Body of pancreas (tissue), 4 donors: ENCODE measurements around the gene TMEM9. TPM values are rescaled to one million over a fixed set of nuclear protein-coding genes. Genes with fewer than 3 reads are reported as not detected.
A peak's percentile ranks its signal among the peaks of the same experiment; 100 is the strongest.

Experiments
- ATAC-seq: fragments of 150-250 bp; one replicate; pipeline ENCODE4 v1.9.1; 2016
- DNase-seq, 4 donors: peaks; one replicate each; pipeline ENCODE4 v3.0.0-alpha.2; 2019
- H3K27ac ChIP-seq, 4 donors: fragments of 200-600 bp; sonication (generic); 1 replicate in 3 of 4; 2 replicates in 1 of 4; pipeline versions ENCODE4 v1.5.1 to v1.6.1; 2016 to 2019; ENCODE audit warnings: mild to moderate bottlenecking in 1 of 4, mixed read lengths in 1 of 4, moderate library complexity in 1 of 4
- H3K27me3 ChIP-seq, 2 donors: fragments of 200-600 bp; sonication (generic); one replicate each; pipeline ENCODE4 v1.6.0; 2016; ENCODE audit warnings: mild to moderate bottlenecking in 1 of 2
- H3K36me3 ChIP-seq, 2 donors: fragments of 200-600 bp; sonication (generic); replicated peaks in 1 of 2; 2 replicates each; pipeline ENCODE4 v1.5.1; 2016; ENCODE audit warnings: low read depth in 2 of 2; ENCODE audit not compliant: insufficient read depth in 1 of 2
- H3K4me1 ChIP-seq: fragments of 200-600 bp; sonication (generic); one replicate; pipeline ENCODE4 v1.6.0; 2016
- H3K4me3 ChIP-seq, 2 donors: fragments of 200-600 bp; sonication (generic); 1 replicate in 1 of 2; 2 replicates in 1 of 2; pipeline ENCODE4 v1.5.1; 2016 to 2019
- H3K9me3 ChIP-seq, 3 donors: fragments of 200-600 bp; sonication (generic); 1 replicate in 2 of 3; 2 replicates in 1 of 3; pipeline ENCODE4 v1.5.1; 2016
- CTCF ChIP-seq, 7 experiments: fragments of 450-650 bp in 4 of 7; fragments of 200-600 bp in 3 of 7; sonication (generic) in 3 of 7; IDR thresholded peaks; one replicate each; pipeline ENCODE4 v1.5.1; 2016 to 2019; ENCODE audit warnings: antibody characterized with exemption in 7 of 7
- POLR2A ChIP-seq, 3 donors: fragments of 450-650 bp; IDR thresholded peaks; one replicate each; pipeline ENCODE4 v1.6.1; 2016; ENCODE audit warnings: antibody characterized with exemption in 3 of 3, mild to moderate bottlenecking in 2 of 3
- WGBS, 2 donors: methylation state at CpG; one replicate each; pipeline ENCODE4 v1.1.5; 2017; 5-methylcytosine and 5-hydroxymethylcytosine counted together
- intact Hi-C: fragments of 100-400 bp; cut with DNase I; formaldehyde crosslinking; loops from one replicate; pipeline ENCODE4 v1.15.1; 2023
- total RNA-seq, 2 donors: library from RNA; depleted of rRNA; stranded (reverse); fragments of >200 nt; gene quantifications; one replicate each; pipeline ENCODE4 v1.1.0, GENCODE V29; 2016

The TMEM9 gene
- total RNA-seq, 2 donors from 2014 or later, result 56.6 to 70.5 TPM

GRCh38 chr1:201185527-201186128, 31.4 kb upstream of the TMEM9 start:
- ATAC-seq (no peak), DNase-seq (no peak)
- H3K27ac ChIP-seq, result no peak overlapping the region
- H3K4me1 ChIP-seq, result no peaks in the 10 kb centered on the region
- no peaks in the 10 kb centered on the region for H3K9me3 ChIP-seq
- no peak for TF ChIP-seq POLR2A (IDR thresholded peaks at IDR 0.05)
- H3K27me3 ChIP-seq, result no peaks in the 10 kb centered on the region
- no peak overlapping the region for H3K4me3 ChIP-seq
- intact Hi-C loops, result no loop called here
- H3K36me3 ChIP-seq, result no peaks in the 10 kb centered on the region
- 86 to 87% methylated on average over 5 of the region's 5 CpGs for WGBS, 2 donors

- WGBS, 2 donors, result 46 to 67% methylated on average over 1 to 3 of the region's 3 CpGs
- intact Hi-C loops, result no loop called here
- no peak for DNase-seq
- Histone ChIP-seq H3K4me3 (no peak overlapping the region), H3K4me1 (no peaks in the 10 kb centered on the region), H3K9me3 (no peaks in the 10 kb centered on the region), H3K36me3 (no peaks in the 10 kb centered on the region), H3K27ac (no peak overlapping the region), H3K27me3 (no peaks in the 10 kb centered on the region)
- ATAC-seq, result no peak
- TF ChIP-seq CTCF (IDR thresholded peaks at IDR 0.05), result no peak
- no peak for TF ChIP-seq POLR2A (IDR thresholded peaks at IDR 0.05)
These were observed 30.8 kb upstream of the TMEM9 start for GRCh38 chr1:201185123-201185453.

GRCh38 chr1:201184307-201185122, 30.2 kb upstream of the TMEM9 start:
- DNase-seq, result peak; percentile 46 to 73 (median 66)
- WGBS, 2 donors, result 40 to 51% methylated on average over 9 of the region's 9 CpGs
- H3K9me3 ChIP-seq, result no peaks in the 10 kb centered on the region

GRCh38 chr1:201183753-201184152, 29.5 kb upstream of the TMEM9 start:
- 73 to 79% methylated on average over 3 to 5 of the region's 5 CpGs for WGBS, 2 donors
- H3K36me3 ChIP-seq, result no peaks in the 10 kb centered on the region
- no peaks in the 10 kb centered on the region for H3K4me1 ChIP-seq
- DNase-seq, result no peak
- intact Hi-C loops, result loop anchor here (5.0 kb wide), 1 partner anchor 36 kb away; no protein-coding TSS in a partner anchor
- H3K27me3 ChIP-seq, result no peaks in the 10 kb centered on the region
- ATAC-seq, result no peak
- TF ChIP-seq CTCF (IDR thresholded peaks at IDR 0.05) (no peak), POLR2A (IDR thresholded peaks at IDR 0.05) (no peak)
- no peaks in the 10 kb centered on the region for H3K9me3 ChIP-seq
- no peak overlapping the region for H3K4me3 ChIP-seq
- H3K27ac ChIP-seq, result no peak overlapping the region

More at GRCh38 chr1:201184307-201185122, 30.2 kb upstream of the TMEM9 start:
- H3K4me3 ChIP-seq, result no peak overlapping the region
- TF ChIP-seq POLR2A (IDR thresholded peaks at IDR 0.05) (no peak), CTCF (IDR thresholded peaks at IDR 0.05) (peak; percentile 36 to 81 (median 72))
- H3K27ac ChIP-seq, result peak overlapping the region in 1 of 4 donors; percentile 42
- intact Hi-C loops, result loop anchor here (5.0 kb wide), 1 partner anchor 37 kb away; no protein-coding TSS in a partner anchor
- H3K4me1 ChIP-seq, result no peaks in the 10 kb centered on the region
- no peaks in the 10 kb centered on the region for H3K27me3 ChIP-seq
- peak; percentile 97 for ATAC-seq
- no peaks in the 10 kb centered on the region for H3K36me3 ChIP-seq

- 81 to 93% methylated on average over 3 of the region's 3 CpGs for WGBS, 2 donors
- TF ChIP-seq CTCF (IDR thresholded peaks at IDR 0.05), result no peak
- TF ChIP-seq POLR2A (IDR thresholded peaks at IDR 0.05), result no peak
- Histone ChIP-seq H3K27ac (no peak overlapping the region), H3K4me3 (no peak overlapping the region), H3K9me3 (no peaks in the 10 kb centered on the region), H3K36me3 (no peaks in the 10 kb centered on the region), H3K4me1 (no peaks in the 10 kb centered on the region), H3K27me3 (no peaks in the 10 kb centered on the region)
- intact Hi-C loops, result loop anchor here (5.0 kb wide), 1 partner anchor 36 kb away; no protein-coding TSS in a partner anchor
- DNase-seq (no peak), ATAC-seq (no peak)
These were observed 28.9 kb upstream of the TMEM9 start for GRCh38 chr1:201183209-201183608.
